ENCODE data around the gene PDLIM5. TPM values are rescaled to one million over a fixed set of nuclear protein-coding genes. Genes with fewer than 3 reads are reported as not detected.

The PDLIM5 gene
- total and polyA plus RNA-seq, 2 of the 8 experiments (the other 6 are each of a cell fraction or from before 2014, with no cell fraction given) = 37.3 to 62.1 TPM

DNA sequence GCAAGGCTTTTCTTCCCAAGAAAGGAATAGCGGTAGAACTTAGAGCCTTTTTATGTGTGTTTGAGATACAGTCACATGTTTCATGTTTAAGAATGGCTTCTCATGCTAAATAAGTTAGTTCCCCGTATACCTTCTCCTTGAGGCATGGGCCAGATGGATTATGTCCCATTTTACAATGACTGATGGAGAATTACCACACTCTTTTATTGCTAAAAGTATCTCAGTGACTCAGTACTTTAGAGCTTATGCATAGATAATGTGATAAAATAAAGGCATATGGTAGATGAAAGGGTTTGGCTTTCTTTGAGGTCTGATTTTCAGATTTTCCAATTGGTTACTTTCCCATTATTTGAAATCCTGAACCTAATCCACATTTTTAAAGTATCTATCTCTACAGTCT lies 184.3 kb downstream of the PDLIM5 start:
- Histone ChIP-seq H3K79me1 (ENCODE audit: low read depth, low read length) (no peaks in the 10 kb centered on the region; the same call in 1 of the 2 replicates), H4K8ac (ENCODE audit: extremely low read depth, insufficient read depth, low read length) (no peak overlapping the region), H3K4ac (replicated peaks; ENCODE audit: insufficient read length, low read depth, low read length) (no peak overlapping the region), H2BK120ac (replicated peaks; ENCODE audit: low read depth, low read length) (no peak overlapping the region), H3K4me3 (ENCODE audit: extremely low read depth in 1 of 4, insufficient read depth in 2 of 4, low read depth in 3 of 4, low read length in 4 of 4) (no peak overlapping the region), H2BK20ac (ENCODE audit: low read length) (no peak overlapping the region), H3K23ac (ENCODE audit: insufficient read length) (no peak overlapping the region), H2AFZ (ENCODE audit: low read length) (no peak overlapping the region), H3K36me3 (ENCODE audit: control insufficient read depth in 2 of 4, insufficient read depth in 4 of 4, low read length in 3 of 4) (no peaks in the 10 kb centered on the region; a peak in 1 of 8 replicates), H3K9ac (replicated peaks in 1 of 4; ENCODE audit: extremely low read depth in 1 of 4, low read depth in 3 of 4, low read length in 3 of 4) (no peak overlapping the region), H4K5ac (ENCODE audit: insufficient read length, low read depth, low read length) (no peak overlapping the region), H3K4me2 (ENCODE audit: insufficient read depth in 1 of 2, low read depth in 2 of 2, low read length in 2 of 2) (no peak overlapping the region), H4K91ac (replicated peaks; ENCODE audit: insufficient read length, low read length) (no peak overlapping the region), H3K9me3 (ENCODE audit: insufficient read depth in 2 of 2, low read depth in 1 of 2, low read length in 1 of 2) (no peaks in the 10 kb centered on the region), H2BK12ac (ENCODE audit: low read depth, low read length) (no peak overlapping the region), H3K27me3 (replicated peaks in 1 of 4; ENCODE audit: control insufficient read depth in 3 of 4, extremely low read depth in 1 of 4, insufficient read depth in 3 of 4, low read length in 3 of 4) (no peaks in the 10 kb centered on the region), H3K27ac (ENCODE audit: low read depth, low read length) (no peak overlapping the region), H3K23me2 (ENCODE audit: low read depth, low read length) (no peaks in the 10 kb centered on the region), H2AK5ac (ENCODE audit: low read depth, low read length) (no peak overlapping the region), H3K56ac (replicated peaks; ENCODE audit: insufficient read length, low read depth, low read length) (no peak overlapping the region), H3K14ac (ENCODE audit: insufficient read length) (no peak overlapping the region), H3K4me1 (replicated peaks in 1 of 4; ENCODE audit: control insufficient read depth in 3 of 4, insufficient read depth in 4 of 4, low read length in 3 of 4) (no peaks in the 10 kb centered on the region), H3K18ac (ENCODE audit: extremely low read depth, low read length) (no peak overlapping the region), H4K20me1 (replicated peaks in 1 of 2; ENCODE audit: control insufficient read depth in 1 of 2, insufficient read depth in 2 of 2, low read length in 2 of 2) (no peaks in the 10 kb centered on the region), H2BK15ac (ENCODE audit: low read length) (no peak overlapping the region), H3K79me2 (ENCODE audit: control insufficient read depth in 1 of 2, insufficient read depth in 2 of 2, low read length in 2 of 2) (no peaks in the 10 kb centered on the region), H2BK5ac (ENCODE audit: low read depth, low read length) (no peak overlapping the region)
- 91% methylated on average over 2 of the region's 2 CpGs; no CpG with 5 or more reads in 1 of the 2 experiments for WGBS, 2 experiments (ENCODE audit: extremely low coverage in 1 of 2, insufficient coverage in 1 of 2, insufficient read length in 1 of 2, insufficient replicate concordance in 2 of 2, low coverage in 1 of 2, low lambda C conversion rate in 2 of 2, missing lambda C conversion rate in 1 of 2)
- FAIRE-seq = no peak
- ChIA-PET POLR2A (ENCODE audit: partially characterized antibody) (no interaction called here), CTCF (ENCODE audit: partially characterized antibody) (interaction anchor here (1.7 kb wide), 1 partner anchor 15 kb away, joined by 4 read pairs; no protein-coding TSS in a partner anchor)
- DNase-seq (ENCODE audit: low read depth in 1 of 2, low spot score in 2 of 2) = no peak
- TF ChIP-seq RXRA (IDR thresholded peaks at IDR 0.05; ENCODE audit: insufficient read depth, low read depth, low read length) = no peak
- TF ChIP-seq, protein P1, sequence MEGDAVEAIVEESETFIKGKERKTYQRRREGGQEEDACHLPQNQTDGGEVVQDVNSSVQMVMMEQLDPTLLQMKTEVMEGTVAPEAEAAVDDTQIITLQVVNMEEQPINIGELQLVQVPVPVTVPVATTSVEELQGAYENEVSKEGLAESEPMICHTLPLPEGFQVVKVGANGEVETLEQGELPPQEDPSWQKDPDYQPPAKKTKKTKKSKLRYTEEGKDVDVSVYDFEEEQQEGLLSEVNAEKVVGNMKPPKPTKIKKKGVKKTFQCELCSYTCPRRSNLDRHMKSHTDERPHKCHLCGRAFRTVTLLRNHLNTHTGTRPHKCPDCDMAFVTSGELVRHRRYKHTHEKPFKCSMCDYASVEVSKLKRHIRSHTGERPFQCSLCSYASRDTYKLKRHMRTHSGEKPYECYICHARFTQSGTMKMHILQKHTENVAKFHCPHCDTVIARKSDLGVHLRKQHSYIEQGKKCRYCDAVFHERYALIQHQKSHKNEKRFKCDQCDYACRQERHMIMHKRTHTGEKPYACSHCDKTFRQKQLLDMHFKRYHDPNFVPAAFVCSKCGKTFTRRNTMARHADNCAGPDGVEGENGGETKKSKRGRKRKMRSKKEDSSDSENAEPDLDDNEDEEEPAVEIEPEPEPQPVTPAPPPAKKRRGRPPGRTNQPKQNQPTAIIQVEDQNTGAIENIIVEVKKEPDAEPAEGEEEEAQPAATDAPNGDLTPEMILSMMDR (IDR thresholded peaks at IDR 0.05; ENCODE audit: control extremely low read depth in 1 of 3, insufficient read depth in 1 of 3, low read depth in 1 of 3, low read length in 3 of 3) = no peak
- TF ChIP-seq CBX5 (IDR thresholded peaks at IDR 0.05; ENCODE audit: low read depth, low read length) = no peak

Data from H1 (cell line).